Fibroblast of mammary gland (primary cell): ENCODE data around the gene GBGT1.

Experiments used
- DNase-seq: peaks from one replicate; pipeline ENCODE4 v3.0.0-alpha.2; 2010; ENCODE audit warnings: low read depth
- H3K4me3 ChIP-seq: 2 replicates; pipeline ENCODE4 v1.5.1; 2011; ENCODE audit warnings: low read depth, mild to moderate bottlenecking, low read length, moderate library complexity; ENCODE audit not compliant: control insufficient read depth
- TF ChIP-seq, protein P1 (sequence below): conservative IDR thresholded peaks from 2 replicates; pipeline ENCODE4 v1.5.1; 2011; ENCODE audit warnings: low read depth, low read length, inconsistent platforms; ENCODE audit not compliant: control insufficient read depth, insufficient read depth

Gene GBGT1

DNA sequence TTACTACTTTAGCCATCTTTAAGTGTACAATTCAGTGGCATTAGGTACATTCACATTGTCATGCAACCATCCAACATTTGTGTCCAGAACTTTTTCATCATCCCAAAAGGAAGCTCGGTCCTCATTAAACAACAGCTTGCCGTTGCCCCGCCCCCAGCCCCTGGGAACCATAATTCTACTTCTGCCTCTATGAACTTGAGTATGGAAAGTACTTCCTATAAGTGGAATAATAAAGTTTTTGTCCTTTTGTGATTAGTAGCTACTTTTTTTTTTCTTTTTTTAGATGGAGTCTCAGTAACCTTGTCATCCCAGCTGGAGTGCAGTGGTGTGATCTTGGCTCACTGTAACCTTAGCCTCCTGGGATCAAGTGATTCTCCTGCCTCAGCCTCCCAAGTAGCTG lies 5.0 kb downstream of the GBGT1 start:
- DNase-seq = no peak
- no peak overlapping the region for H3K4me3 ChIP-seq
- TF ChIP-seq, protein P1, sequence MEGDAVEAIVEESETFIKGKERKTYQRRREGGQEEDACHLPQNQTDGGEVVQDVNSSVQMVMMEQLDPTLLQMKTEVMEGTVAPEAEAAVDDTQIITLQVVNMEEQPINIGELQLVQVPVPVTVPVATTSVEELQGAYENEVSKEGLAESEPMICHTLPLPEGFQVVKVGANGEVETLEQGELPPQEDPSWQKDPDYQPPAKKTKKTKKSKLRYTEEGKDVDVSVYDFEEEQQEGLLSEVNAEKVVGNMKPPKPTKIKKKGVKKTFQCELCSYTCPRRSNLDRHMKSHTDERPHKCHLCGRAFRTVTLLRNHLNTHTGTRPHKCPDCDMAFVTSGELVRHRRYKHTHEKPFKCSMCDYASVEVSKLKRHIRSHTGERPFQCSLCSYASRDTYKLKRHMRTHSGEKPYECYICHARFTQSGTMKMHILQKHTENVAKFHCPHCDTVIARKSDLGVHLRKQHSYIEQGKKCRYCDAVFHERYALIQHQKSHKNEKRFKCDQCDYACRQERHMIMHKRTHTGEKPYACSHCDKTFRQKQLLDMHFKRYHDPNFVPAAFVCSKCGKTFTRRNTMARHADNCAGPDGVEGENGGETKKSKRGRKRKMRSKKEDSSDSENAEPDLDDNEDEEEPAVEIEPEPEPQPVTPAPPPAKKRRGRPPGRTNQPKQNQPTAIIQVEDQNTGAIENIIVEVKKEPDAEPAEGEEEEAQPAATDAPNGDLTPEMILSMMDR = no peak

DNA sequence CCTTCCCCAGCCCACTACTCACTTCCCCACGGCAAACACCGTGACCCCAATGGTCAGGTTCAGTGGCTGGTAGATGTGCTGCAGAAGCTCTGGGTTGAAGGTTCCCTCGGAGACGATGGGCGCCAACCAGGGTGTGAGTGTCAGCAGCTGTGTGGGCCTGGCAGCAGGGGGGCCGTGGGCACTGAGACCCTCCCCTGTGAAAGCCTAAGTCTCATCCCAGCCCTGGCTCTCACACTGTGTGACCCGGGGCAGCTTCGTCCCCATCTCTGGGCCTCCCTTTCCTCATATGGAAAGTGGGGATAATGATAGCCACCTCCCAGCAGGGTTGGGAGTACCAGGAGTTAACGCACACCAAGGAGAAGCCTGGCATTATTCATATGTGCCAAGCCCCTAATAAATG lies 8.6 kb downstream of the GBGT1 start:
- TF ChIP-seq, protein P1 = no peak
- DNase-seq = no peak
- H3K4me3 ChIP-seq = no peak overlapping the region

DNA sequence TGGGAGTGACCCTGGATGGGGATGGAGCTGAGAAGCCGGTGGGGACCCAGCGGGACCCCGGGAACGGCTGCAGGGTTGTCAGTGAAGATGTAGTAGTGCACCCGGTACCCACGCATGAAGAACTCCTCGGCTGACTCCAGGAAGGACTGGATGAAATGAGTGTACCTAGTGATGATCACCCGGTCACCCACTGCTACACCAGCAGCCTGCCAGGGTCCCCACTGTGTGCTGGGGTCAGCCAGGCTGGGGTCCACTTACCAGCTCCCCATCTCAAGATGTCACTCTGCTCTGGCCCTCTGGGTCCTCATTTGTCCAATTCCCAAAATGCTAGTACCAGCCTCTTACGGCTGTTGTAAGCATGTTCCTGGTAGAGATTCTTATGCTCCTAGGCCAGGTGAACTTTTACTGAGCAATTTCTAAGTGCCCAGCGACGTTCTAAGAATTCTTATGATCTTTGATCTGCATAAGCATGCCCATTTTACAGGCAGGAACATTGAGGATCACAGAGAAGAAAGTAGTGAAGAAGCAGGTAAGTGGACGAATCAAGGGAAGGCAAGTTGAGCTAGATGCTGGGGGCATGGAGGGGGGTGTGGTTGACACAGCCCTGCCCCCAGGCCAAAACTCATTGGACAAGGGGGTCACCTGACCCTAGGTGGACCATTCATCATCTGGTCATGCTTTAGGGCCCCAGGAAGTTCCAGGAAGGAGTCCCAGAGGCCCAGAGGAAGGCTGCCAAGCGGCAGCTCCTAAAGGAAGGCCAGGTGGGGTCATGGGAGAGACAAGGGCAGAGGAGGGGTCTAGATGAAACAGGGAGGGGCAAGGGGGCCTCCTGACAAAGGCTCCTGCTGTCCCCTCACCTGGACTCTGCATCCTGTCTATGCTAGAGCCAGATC lies 9.4 kb downstream of the GBGT1 start:
- TF ChIP-seq, protein P1 = no peak
- no peak for DNase-seq
- H3K4me3 ChIP-seq = no peak overlapping the region

DNA sequence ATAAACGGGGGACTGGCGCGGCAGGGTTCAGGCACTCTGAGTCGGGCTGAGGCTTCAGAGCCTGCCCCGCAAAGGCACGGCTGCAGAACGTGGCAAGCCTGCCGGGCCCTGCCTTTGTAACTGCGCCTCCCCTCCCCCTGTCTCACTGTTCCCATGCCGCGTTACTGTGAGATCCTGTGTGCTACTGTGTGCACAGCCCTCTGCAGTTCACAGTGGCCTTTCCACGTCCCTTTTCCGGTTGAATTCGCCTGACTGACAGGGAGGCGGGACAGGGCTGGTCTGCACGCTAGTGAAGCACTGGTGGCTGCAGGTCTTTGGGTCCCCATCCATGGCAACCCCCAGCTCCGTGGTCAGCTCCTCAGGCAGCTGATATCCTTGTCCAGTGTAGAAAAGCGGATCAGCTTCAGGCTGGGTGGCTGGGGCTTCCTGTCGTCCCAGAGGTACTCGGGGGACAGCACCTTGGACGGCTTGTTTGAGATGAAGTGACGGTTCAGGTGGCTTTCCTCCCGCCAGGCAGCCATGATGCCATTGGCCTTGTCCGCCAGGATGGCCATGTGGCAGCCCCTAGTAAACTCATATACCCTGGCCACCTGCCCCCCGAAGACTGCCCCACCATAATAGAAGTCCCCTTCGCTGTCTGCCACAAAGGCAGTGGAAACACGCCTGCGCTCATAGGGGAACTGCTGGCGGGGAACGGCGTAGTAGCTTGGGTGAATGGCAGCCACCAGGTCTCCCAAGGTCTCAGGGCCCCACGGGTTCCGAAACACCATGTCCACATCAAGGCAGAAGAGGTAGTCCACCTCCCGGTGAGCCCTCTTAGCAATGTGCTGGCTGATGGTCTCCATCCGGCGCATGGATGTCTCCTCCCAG lies 10.3 kb downstream of the GBGT1 start:
- no peak overlapping the region for H3K4me3 ChIP-seq
- TF ChIP-seq, protein P1 = no peak
- no peak for DNase-seq

DNA sequence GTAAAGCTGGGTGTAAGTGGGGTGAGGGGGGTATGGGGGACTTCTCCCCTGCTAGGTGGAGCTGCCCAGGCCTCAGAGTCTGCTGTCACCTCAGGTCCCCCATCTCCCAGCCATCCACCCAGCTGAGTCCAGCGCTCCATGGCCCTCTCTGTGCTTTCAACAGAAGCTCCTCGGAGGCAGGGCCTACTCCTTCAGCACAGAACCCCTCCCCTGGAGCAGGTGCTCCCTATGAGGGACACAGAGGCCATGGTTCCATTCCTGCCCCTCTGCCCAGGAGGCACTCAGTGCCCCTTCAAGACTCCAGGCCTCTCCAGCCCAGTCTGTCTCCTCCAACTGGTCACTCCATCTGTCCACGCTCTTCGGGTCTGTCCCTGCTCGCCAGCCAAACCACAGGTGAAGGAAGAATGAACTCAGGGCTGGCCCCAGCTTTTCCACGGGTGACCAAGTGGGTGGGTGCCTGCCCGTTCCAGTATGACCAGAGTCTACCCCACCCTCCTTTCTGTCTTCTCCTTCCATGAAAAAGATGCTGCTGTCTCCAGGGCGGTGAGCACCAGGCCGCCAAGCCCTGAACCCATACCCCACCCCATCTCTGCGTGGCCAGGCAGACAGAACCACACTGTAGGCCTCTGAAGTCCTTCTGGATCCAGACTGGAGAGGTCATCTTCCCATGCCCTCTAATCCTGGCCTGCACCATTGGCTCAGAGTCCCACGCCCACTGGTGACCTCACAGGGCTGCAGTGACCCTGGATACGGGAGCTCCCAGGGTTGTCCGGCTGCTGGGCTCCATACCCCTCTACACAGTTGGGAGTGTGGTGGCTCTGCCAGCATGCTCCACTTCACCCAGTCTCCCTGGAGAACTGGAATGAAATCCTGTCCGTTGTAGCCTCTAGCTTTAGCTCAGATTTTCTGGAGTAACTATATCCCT lies 11.9 kb downstream of the GBGT1 start:
- no peak for DNase-seq
- no peak overlapping the region for H3K4me3 ChIP-seq
- TF ChIP-seq, protein P1 = no peak

DNA sequence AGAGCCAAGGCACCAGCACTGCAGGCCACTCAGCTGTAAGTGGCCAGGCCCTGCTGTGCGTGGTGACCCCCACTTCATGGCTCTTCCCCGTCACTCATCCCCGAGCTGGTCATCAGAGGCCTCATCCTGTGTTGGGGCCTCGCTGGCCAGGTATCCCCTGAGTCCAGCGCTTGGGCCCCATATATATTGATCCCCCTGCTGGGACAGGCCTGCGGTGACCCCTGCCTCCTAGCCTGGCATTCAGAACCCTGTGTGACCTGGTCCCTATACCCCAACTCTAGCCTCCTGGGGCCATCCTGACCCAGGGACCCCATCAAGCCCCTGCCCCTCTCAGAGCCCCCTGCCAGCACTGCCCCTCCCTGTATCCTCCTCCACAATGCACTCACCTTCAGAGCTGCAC lies 12.7 kb downstream of the GBGT1 start:
- TF ChIP-seq, protein P1 = no peak
- H3K4me3 ChIP-seq = no peak overlapping the region
- DNase-seq = no peak
